GM12801 (cell line): ENCODE measurements around the gene HBP1.

ENCODE experiments used
- TF ChIP-seq, protein P1 (sequence below): IDR thresholded peaks from one replicate; pipeline ENCODE4 v1.5.1; 2011; ENCODE audit warnings: control low read depth; ENCODE audit not compliant: insufficient read length; ENCODE audit errors: extremely low read depth

The HBP1 gene

DNA sequence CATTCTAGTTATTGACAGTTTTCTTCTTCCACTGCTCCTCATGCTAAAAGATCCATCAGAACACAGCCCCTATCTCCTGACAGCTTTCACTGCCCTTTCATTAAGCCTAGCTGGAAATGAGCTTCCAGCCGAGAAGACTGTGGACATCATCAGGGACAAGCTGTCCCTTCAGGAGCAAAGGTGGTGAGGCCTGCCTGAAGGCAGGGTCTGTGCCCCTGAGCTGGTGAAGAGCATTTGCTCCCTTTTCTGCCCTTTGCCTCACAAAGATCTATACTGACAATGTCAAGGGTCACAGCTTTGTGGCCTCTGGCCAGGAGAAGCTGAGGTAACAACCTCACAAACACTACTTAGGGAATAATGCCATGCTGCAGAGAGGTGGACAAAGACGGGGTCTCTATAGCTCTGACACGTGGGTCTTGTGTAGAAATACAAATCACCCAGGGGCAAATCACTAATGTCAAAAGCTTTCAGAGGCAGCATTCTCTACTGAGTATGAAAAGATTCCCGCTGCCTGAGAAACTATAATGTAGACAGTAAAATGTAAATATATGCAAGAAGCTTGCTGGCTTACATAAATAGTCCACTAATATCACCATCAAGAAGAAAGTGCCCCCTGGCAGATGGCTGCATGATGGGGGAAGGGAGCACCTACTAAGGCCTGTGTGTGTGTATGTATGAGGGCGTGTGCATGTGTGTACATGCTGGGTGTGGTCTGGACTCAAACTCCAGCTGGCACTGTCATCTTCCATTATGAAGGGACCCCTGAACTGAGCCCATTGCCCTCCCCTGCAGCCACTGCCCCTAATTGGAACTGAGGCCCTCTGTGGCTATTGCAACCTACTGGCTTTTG is 55.8 kb downstream of the HBP1 start:
- TF ChIP-seq, protein P1, sequence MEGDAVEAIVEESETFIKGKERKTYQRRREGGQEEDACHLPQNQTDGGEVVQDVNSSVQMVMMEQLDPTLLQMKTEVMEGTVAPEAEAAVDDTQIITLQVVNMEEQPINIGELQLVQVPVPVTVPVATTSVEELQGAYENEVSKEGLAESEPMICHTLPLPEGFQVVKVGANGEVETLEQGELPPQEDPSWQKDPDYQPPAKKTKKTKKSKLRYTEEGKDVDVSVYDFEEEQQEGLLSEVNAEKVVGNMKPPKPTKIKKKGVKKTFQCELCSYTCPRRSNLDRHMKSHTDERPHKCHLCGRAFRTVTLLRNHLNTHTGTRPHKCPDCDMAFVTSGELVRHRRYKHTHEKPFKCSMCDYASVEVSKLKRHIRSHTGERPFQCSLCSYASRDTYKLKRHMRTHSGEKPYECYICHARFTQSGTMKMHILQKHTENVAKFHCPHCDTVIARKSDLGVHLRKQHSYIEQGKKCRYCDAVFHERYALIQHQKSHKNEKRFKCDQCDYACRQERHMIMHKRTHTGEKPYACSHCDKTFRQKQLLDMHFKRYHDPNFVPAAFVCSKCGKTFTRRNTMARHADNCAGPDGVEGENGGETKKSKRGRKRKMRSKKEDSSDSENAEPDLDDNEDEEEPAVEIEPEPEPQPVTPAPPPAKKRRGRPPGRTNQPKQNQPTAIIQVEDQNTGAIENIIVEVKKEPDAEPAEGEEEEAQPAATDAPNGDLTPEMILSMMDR, result no peak

DNA sequence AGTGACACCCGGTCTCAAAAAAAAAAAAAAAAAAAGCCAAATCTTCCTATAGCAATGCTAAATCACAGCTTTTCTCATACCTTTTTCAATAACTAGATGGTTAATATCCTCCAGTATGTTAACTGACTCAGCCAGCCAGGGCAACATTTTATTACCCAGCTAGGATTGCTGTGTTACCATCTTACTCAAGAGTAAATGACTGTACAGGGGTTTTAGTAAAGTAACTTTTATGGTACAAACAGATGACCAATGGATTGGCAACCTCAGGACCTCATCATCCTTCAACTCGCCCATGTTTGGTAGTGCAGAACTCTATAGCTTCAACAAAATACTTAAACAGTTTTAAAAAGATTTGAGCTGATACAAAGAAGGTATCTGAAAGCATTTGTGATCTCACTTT is 59.5 kb downstream of the HBP1 start:
- TF ChIP-seq, protein P1, result no peak

DNA sequence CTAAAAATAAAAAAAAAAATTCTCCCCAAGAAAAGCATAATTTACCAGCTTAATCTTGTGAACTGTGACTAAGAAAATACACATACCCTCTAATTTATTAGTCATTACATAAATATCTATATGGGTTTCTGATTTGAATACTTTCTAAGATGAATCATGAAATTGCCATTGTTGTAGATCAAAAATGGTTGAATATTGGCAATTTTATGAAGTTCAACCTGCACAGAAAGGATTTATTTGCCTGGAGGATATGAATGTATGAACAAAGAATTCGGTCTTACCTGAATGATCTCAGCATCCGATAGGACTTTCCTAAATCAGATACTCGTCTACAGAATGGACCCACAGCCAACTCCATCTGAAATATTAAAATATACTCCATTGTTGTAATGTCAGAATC is 61.5 kb downstream of the HBP1 start:
- TF ChIP-seq, protein P1, result no peak

DNA sequence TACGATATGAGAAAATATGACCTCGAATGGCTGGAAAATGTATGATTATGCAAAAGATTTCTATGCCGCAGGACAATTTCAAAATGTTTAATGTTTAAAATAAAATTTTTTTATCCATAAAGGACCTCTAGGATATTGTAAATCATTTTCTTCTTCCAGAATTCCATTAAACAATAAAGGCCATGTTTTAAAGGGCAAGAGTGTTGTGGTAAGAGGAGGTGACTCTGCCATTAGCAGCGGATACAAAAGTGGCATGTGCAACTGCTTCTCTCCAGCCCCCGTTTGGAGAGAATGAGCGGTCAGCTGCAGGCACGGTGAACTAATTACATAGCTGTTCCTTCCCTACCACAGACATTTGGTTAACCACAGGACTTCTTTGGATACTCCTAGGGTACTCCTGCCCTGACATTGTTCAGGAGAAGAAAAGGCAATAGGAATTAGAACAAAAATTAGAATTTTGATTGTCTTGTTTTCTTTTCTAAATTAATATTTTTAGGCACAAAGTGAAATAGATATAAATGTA is 63.8 kb downstream of the HBP1 start:
- TF ChIP-seq, protein P1, result no peak

DNA sequence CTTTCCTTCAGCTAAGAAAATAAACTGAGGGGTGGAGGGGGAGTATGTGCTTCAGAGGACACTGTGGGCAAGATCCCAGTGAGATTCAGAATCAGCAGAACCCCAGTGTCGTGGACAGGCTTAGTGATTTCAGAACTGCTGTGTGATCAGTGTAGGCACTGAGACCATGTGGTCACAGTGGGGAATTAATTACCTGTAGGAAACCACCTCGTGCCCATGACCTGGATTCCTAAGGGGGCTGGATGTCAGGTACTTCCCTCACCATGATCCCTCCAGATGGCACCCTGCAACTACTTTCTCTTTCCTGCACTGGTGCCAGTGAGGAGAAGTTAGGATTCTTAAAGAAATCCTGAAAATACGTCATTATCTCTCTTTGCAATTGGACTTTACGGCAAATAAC is 64.4 kb downstream of the HBP1 start:
- TF ChIP-seq, protein P1, result no peak

DNA sequence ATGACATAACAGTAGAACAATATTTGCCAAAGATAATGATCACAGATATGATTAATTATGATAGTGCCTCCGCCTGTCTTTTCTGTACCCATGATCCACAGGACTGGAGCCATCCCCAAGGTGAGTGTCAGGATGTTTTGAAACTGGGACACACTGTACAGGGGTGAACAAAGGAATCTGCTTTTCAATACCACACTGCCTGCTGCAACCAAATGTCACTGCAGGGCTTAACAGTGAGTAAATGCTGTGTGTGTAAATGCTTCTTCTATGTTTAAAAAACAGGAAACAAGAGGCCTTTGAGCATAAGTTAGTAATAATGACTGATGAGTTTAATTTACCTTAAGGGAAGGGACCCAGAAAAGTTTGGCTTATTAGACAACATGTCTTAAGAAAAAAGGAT is 65.2 kb downstream of the HBP1 start:
- TF ChIP-seq, protein P1, result no peak

DNA sequence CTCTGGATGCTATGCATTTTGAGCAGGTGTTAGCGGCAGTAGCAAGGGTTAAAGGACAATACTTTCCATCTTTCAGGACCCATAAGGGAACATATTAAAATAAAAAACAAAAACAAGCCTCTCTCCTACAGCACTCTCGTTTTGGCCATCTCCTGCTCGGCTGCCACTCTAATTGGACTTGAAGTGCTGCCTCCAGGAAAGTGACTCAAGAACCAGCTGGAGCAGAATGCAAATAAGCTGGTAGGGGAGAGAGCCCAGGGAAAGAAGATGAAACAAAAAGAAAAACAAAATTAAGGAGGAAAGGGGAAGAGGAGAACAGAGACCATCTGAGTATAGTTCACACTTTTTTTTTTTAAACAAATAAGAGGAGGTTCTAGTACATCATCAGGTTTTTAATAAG is 65.6 kb downstream of the HBP1 start:
- TF ChIP-seq, protein P1, result no peak
